WTC11 (cell line): ENCODE results near the gene GRK3. TPM values are rescaled to one million over a fixed set of nuclear protein-coding genes. Genes with fewer than 3 reads are reported as not detected.
"Not testable (repeated sequence)": the region's sequence is repeated elsewhere in the genome, so short reads cannot be mapped to it uniquely, and the experiment has no call there.

Source experiments
- ATAC-seq: fragments of 200-7000 bp; cut with Tn5 transposase; 2 replicates; pipeline ENCODE4 v1.10.0; 2021; ENCODE audit warnings: mild to moderate bottlenecking, moderate library complexity
- CTCF ChIA-PET: fragments of 300-600 bp; sonication (Branson Sonifier 250); formaldehyde crosslinking; loops from one replicate; lab custom pipeline; 2021; ENCODE audit warnings: antibody characterized with exemption; lab: Charles Lee
- POLR2A ChIA-PET: fragments of 350-600 bp; sonication (Branson Sonifier 250); formaldehyde crosslinking; loops from one replicate; lab custom pipeline; 2021; ENCODE audit warnings: antibody characterized with exemption; lab: Charles Lee
- DNase-seq: peaks from one replicate; pipeline ENCODE4 v3.0.0; 2021; ENCODE audit warnings: low spot score
- H3K27ac Mint-ChIP-seq: 2 replicates; pipeline ENCODE4 v1.8.0; 2021; ENCODE audit warnings: mixed read lengths
- H3K27me3 Mint-ChIP-seq: 2 replicates; pipeline ENCODE4 v1.8.0; 2021; ENCODE audit warnings: low read depth, mild to moderate bottlenecking, moderate library complexity, mixed read lengths
- H3K36me3 Mint-ChIP-seq: 2 replicates; pipeline ENCODE4 v1.8.0; 2021; ENCODE audit warnings: mixed read lengths
- H3K4me1 Mint-ChIP-seq: 2 replicates; pipeline ENCODE4 v1.8.0; 2022; ENCODE audit warnings: mixed read lengths
- H3K4me3 Mint-ChIP-seq: 2 replicates; pipeline ENCODE4 v1.8.0; 2021; ENCODE audit warnings: mild to moderate bottlenecking, moderate library complexity, mixed read lengths
- H3K9me3 Mint-ChIP-seq: 2 replicates; pipeline ENCODE4 v1.8.0; 2021; ENCODE audit warnings: mixed read lengths
- AFF4 ChIP-seq: sonication (generic); formaldehyde crosslinking; IDR thresholded peaks from 2 replicates; pipeline ENCODE4 v1.8.1; 2023; ENCODE audit warnings: mild to moderate bottlenecking, missing genetic modification reagents, borderline replicate concordance
- ATF6 ChIP-seq: sonication (generic); formaldehyde crosslinking; IDR thresholded peaks from 2 replicates; pipeline ENCODE4 v1.8.1; 2023; ENCODE audit warnings: mild to moderate bottlenecking, missing genetic modification reagents
- CDX4 ChIP-seq: fragments of 250-450 bp; sonication (Bioruptor Pico); IDR thresholded peaks from 2 replicates; pipeline ENCODE4 v1.9.0; 2021; ENCODE audit warnings: moderate library complexity, mild to moderate bottlenecking, inconsistent platforms, borderline replicate concordance
- CREB1 ChIP-seq: sonication (generic); formaldehyde crosslinking; IDR thresholded peaks from 2 replicates; pipeline ENCODE4 v1.8.0; 2023; ENCODE audit warnings: mild to moderate bottlenecking, missing genetic modification reagents
- E2F5 ChIP-seq: sonication (generic); formaldehyde crosslinking; IDR thresholded peaks from 2 replicates; pipeline ENCODE4 v1.8.1; 2022; ENCODE audit warnings: mild to moderate bottlenecking, moderate library complexity, missing genetic modification reagents
- EMX1 ChIP-seq: fragments of 250-450 bp; sonication (Bioruptor Pico); IDR thresholded peaks from 2 replicates; pipeline ENCODE4 v1.8.0; 2021; ENCODE audit warnings: mild to moderate bottlenecking
- GABPB1 ChIP-seq: sonication (generic); formaldehyde crosslinking; IDR thresholded peaks from 2 replicates; pipeline ENCODE4 v1.8.1; 2023; ENCODE audit warnings: mild to moderate bottlenecking, missing genetic modification reagents
- GTF2I ChIP-seq: fragments of 250-450 bp; sonication (Bioruptor Pico); conservative IDR thresholded peaks from 2 replicates; pipeline ENCODE4 v1.4.0; 2021; ENCODE audit warnings: mild to moderate bottlenecking
- IRF1 ChIP-seq: sonication (generic); formaldehyde crosslinking; IDR thresholded peaks from 2 replicates; pipeline ENCODE4 v1.8.0; 2023; ENCODE audit warnings: missing genetic modification reagents
- JAZF1 ChIP-seq: fragments of 250-450 bp; sonication (Bioruptor Pico); IDR thresholded peaks from 2 replicates; pipeline ENCODE4 v1.9.0; 2021; ENCODE audit warnings: moderate library complexity, mild to moderate bottlenecking, inconsistent platforms
- JUN ChIP-seq: sonication (generic); formaldehyde crosslinking; IDR thresholded peaks from 2 replicates; pipeline ENCODE4 v1.8.0; 2023; ENCODE audit warnings: mild to moderate bottlenecking, missing genetic modification reagents
- KAT7 ChIP-seq: sonication (generic); formaldehyde crosslinking; IDR thresholded peaks from 2 replicates; pipeline ENCODE4 v1.8.1; 2023; ENCODE audit warnings: missing genetic modification reagents, mild to moderate bottlenecking, borderline replicate concordance
- NFATC4 ChIP-seq: fragments of 250-450 bp; sonication (Bioruptor Pico); IDR thresholded peaks from 2 replicates; pipeline ENCODE4 v1.9.0; 2021; ENCODE audit warnings: mild to moderate bottlenecking
- SOX15 ChIP-seq: fragments of 250-450 bp; sonication (Bioruptor Pico); IDR thresholded peaks from 2 replicates; pipeline ENCODE4 v1.9.0; 2021; ENCODE audit warnings: mild to moderate bottlenecking
- SP1 ChIP-seq: sonication (generic); formaldehyde crosslinking; conservative IDR thresholded peaks from 2 replicates; pipeline ENCODE4 v1.8.1; 2022; ENCODE audit warnings: missing genetic modification reagents
- STAT6 ChIP-seq: sonication (generic); formaldehyde crosslinking; conservative IDR thresholded peaks from 2 replicates; pipeline ENCODE4 v1.8.1; 2023; ENCODE audit warnings: mild to moderate bottlenecking, low read depth, missing genetic modification reagents, moderate library complexity
- ZNF219 ChIP-seq: sonication (generic); formaldehyde crosslinking; IDR thresholded peaks from 2 replicates; pipeline ENCODE4 v1.8.0; 2023; ENCODE audit warnings: missing genetic modification reagents, mild to moderate bottlenecking, borderline replicate concordance
- ZSCAN18 ChIP-seq: fragments of 250-450 bp; sonication (Bioruptor Pico); IDR thresholded peaks from 2 replicates; pipeline ENCODE4 v2.1.2; 2022; ENCODE audit warnings: mild to moderate bottlenecking, moderate library complexity
- total RNA-seq: library from RNA; stranded (reverse); gene quantifications from 3 replicates; pipeline ENCODE4 v1.2.3, GENCODE V29; 2021
- TF ChIP-seq, protein P1 (sequence below): sonication (generic); formaldehyde crosslinking; conservative IDR thresholded peaks from 2 replicates; pipeline ENCODE4 v1.8.1; 2022; ENCODE audit warnings: mild to moderate bottlenecking, missing genetic modification reagents

Gene GRK3
- total RNA-seq, 1 experiment from 2014 or later: 27.1 TPM

GRCh38 chr22:25531677-25532076, 32.8 kb upstream of the GRK3 start:
- H3K27me3 Mint-ChIP-seq, DNase-seq, H3K27ac Mint-ChIP-seq, POLR2A ChIA-PET, H3K4me3 Mint-ChIP-seq, ATAC-seq, CTCF ChIA-PET, H3K36me3 Mint-ChIP-seq, H3K4me1 Mint-ChIP-seq: not testable (repeated sequence)
- H3K9me3 Mint-ChIP-seq: peaks cover 15% of the 10 kb centered on the region

DNA sequence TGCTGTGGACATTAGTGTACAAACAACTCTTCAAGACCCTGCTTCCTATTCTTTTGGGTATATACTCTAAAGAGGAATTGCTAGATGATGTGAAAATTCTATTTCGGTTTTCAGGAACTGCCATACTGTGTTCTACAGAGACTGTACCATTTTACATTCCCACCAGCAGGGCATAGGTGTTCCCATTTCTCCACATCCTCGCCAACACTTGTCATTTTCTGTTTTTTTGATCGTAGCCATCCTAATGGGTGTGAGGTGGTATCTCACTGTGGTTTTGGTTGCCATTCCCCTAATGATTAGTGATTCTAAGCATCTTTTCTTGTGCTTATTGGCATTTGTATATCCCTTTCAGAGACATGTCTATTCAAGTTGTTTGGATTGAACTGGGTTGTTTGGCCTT, 29.8 kb upstream of the GRK3 start:
- ChIA-PET CTCF (no interaction called here), POLR2A (no interaction called here)
- Mint-ChIP-seq H3K9me3 (peaks cover 5% of the 10 kb centered on the region), H3K4me3 (no peak overlapping the region), H3K36me3 (no peaks in the 10 kb centered on the region), H3K27ac (no peak overlapping the region), H3K4me1 (no peaks in the 10 kb centered on the region), H3K27me3 (peaks cover 6% of the 10 kb centered on the region; the same call in 1 of the 2 replicates)
- ATAC-seq: no peak
- no peak for TF ChIP-seq NFATC4 (CRISPR knock-in tag)
- TF ChIP-seq EMX1: no peak
- no peak for TF ChIP-seq IRF1
- no peak for TF ChIP-seq CREB1 (CRISPR knock-in tag)
- no peak for TF ChIP-seq ZNF219
- TF ChIP-seq JUN (CRISPR knock-in tag): no peak
- TF ChIP-seq JAZF1 (CRISPR knock-in tag): no peak
- TF ChIP-seq, protein P1, sequence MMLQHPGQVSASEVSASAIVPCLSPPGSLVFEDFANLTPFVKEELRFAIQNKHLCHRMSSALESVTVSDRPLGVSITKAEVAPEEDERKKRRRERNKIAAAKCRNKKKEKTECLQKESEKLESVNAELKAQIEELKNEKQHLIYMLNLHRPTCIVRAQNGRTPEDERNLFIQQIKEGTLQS (CRISPR knock-in tag): no peak
- no peak for TF ChIP-seq CDX4 (CRISPR knock-in tag)
- no peak for TF ChIP-seq ZSCAN18 (CRISPR knock-in tag)
- TF ChIP-seq AFF4: no peak
- no peak for TF ChIP-seq GABPB1
- TF ChIP-seq KAT7 (CRISPR knock-in tag): no peak
- TF ChIP-seq SP1: no peak
- no peak for TF ChIP-seq ATF6 (CRISPR knock-in tag)
- TF ChIP-seq SOX15 (CRISPR knock-in tag): no peak
- no peak for TF ChIP-seq STAT6
- TF ChIP-seq GTF2I (CRISPR knock-in tag): no peak
- TF ChIP-seq E2F5 (CRISPR knock-in tag): no peak
- DNase-seq: no peak
